ENCODE measurements around the gene SCAPER.
"Not testable (repeated sequence)": the region's sequence is repeated elsewhere in the genome, so short reads cannot be mapped to it uniquely, and the experiment has no call there.

DNA sequence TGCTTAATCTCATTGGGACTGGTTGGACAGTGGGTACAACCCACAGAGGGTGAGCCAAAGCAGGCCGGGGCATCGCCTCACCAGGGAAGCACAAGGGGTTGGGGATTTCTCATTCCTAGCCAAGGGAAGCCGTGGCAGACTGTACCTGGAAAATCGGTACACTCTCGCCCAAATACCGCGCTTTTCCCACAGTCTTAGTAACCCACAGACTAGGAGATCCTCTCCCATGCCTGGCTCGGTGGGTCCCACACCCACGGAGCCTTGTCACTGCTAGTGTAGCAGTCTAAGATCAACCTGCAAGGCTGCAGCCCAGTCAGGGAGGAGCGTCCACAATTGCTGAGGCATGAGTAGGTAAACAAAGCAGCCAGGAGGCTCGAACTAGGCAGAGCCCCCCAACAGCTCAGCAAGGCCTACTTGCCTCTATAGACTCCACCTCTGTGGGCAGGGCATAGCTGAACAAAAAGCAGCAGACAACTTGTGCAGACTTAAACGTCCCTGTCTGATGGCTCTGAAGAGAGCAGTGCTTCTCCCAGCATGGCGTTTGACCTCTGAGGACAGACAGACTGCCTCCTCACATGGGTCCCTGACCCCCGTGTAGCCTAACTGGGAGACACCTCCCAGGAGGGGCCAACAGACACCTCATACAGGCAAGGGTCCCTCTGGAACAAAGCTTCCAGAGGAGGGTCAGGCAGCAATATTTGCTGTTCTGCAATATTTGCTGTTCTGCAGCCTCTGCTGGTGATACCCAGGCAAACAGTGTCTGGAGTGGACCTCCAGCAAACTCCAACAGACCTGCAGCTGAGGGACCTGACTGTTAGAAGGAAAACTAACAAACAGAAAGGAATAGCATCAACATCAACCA lies 17.6 kb downstream of the SCAPER start:
- TF ChIP-seq, protein P1, sequence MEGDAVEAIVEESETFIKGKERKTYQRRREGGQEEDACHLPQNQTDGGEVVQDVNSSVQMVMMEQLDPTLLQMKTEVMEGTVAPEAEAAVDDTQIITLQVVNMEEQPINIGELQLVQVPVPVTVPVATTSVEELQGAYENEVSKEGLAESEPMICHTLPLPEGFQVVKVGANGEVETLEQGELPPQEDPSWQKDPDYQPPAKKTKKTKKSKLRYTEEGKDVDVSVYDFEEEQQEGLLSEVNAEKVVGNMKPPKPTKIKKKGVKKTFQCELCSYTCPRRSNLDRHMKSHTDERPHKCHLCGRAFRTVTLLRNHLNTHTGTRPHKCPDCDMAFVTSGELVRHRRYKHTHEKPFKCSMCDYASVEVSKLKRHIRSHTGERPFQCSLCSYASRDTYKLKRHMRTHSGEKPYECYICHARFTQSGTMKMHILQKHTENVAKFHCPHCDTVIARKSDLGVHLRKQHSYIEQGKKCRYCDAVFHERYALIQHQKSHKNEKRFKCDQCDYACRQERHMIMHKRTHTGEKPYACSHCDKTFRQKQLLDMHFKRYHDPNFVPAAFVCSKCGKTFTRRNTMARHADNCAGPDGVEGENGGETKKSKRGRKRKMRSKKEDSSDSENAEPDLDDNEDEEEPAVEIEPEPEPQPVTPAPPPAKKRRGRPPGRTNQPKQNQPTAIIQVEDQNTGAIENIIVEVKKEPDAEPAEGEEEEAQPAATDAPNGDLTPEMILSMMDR (conservative IDR thresholded peaks at IDR 0.05; ENCODE audit: low read length) = not testable (repeated sequence)
- TF ChIP-seq EZH2phosphoT487 (IDR thresholded peaks at IDR 0.05; ENCODE audit: borderline replicate concordance, low read depth, low read length) = not testable (repeated sequence)

Data from OCI-LY7 (cell line).